ENCODE measurements around the gene RNPEP.
A peak's percentile ranks its signal among the peaks of the same experiment; 100 is the strongest.
"Not testable (repeated sequence)": the region's sequence is repeated elsewhere in the genome, so short reads cannot be mapped to it uniquely, and the experiment has no call there.

Gene RNPEP

GRCh38 chr1:202038688-202039346 is 56.4 kb downstream of the RNPEP start:
- no peak for DNase-seq

- DNase-seq, result peak; percentile 85
Measured at GRCh38 chr1:202045705-202046104, 63.3 kb downstream of the RNPEP start.

- peak; percentile 95 for DNase-seq
Measured at GRCh38 chr1:202046227-202046626, 63.8 kb downstream of the RNPEP start.

GRCh38 chr1:202046748-202047708 is 64.6 kb downstream of the RNPEP start:
- peak; percentile 61 for DNase-seq

- DNase-seq, result peak; percentile 44
Measured at GRCh38 chr1:202047977-202048376, 65.5 kb downstream of the RNPEP start.

- DNase-seq, result no peak
Measured at GRCh38 chr1:202049129-202049528, 66.7 kb downstream of the RNPEP start.

- DNase-seq, result no peak
Measured at GRCh38 chr1:202054094-202054493, 71.6 kb downstream of the RNPEP start.

GRCh38 chr1:202054673-202055072 is 72.2 kb downstream of the RNPEP start:
- DNase-seq, result not testable (repeated sequence)
